GM18868 (cell line): Measurements from ENCODE around the gene THSD4.

ENCODE experiments used
- ATAC-seq: cut with Tn5 transposase; IDR thresholded peaks from one replicate; pipeline ENCODE4 v1.9.1; 2021; ENCODE audit warnings: mild to moderate bottlenecking, moderate library complexity; ENCODE audit not compliant: unreplicated experiment

The THSD4 gene

GRCh38 chr15:71559616-71560015, 444.3 kb downstream of the THSD4 start:
- no peak for ATAC-seq

DNA sequence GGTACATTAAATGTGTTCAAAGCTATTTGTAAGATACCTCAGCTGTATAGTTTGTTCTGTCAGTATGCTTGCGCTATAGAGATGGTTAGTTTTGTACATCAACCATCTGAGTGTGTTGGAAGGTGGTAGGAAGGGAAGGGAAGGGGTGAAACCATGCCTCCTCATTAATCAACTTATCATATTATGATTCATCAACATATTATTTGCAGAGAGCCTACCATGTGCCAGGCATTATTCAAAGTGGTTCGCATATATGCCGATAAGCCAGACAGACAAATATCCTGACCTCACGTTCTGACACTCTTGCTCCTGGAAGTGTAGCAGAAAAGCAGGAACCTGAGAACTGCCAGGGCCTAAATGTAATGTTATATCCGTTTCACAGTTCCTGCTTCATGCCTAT, 447.0 kb downstream of the THSD4 start:
- no peak for ATAC-seq

GRCh38 chr15:71564217-71564616, 448.9 kb downstream of the THSD4 start:
- ATAC-seq, result no peak

DNA sequence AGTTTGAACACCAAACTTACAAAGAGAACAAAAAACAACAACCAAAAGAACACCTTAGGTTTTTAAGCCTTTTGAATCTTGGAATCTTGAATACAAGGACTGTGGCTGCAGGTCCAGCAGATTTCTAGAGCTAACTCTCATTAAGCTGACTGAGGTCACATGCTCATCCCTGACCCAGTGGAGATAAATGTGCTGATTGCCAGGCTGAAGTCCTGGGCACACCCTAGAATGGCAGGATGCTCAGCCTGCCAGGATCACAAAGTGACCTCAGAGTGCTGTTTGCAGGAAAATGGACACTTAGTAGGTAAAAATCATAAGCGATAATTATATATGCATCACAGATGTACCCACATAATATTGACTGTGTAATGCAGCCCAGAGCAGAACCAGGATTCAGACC, 449.7 kb downstream of the THSD4 start:
- no peak for ATAC-seq

DNA sequence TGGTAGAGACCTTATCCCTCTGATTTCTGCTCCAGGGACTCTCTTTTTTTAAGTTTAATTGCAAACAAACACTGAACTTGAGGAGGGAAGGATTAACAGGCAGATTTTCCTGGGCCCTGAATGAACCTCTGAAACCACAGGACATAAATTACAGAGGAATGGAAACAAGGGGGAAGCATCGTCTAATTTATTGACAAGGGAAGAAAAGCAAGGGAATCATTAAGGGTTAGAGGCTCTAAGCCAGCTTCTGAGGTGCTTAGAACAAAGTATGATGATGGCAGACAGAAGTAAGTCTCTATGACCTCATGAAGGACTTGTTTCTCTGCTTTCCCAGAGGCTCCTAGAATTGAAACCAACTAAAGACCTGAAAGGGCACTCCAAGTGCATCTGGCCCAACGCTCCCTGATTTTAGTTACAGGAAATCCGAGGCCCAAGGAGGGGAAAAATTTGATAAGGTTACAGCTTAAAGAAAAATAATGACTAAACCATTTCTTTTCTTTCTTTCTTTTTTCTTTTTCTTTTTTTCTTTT, 450.4 kb downstream of the THSD4 start:
- no peak for ATAC-seq

GRCh38 chr15:71566226-71566625, 451.0 kb downstream of the THSD4 start:
- ATAC-seq, result no peak

DNA sequence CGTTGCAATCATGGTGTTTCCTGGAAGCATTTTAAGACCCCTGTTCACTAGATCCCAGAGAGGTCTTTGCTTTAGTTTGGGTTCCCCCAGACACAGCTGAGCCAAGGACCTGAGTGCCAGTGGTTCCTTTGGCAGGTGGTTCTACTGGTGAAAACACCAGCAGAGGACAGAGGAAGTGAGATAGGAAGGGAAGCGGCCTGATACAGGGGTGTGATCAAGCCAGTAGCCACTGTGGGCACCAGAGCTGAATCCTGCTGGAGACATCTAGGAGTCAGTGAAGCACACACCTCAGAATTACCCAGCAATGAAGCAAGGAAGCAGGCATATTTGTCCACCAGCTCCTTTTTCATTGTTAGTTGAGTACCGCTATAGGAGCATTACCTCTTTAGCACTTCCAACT, 451.9 kb downstream of the THSD4 start:
- no peak for ATAC-seq

DNA sequence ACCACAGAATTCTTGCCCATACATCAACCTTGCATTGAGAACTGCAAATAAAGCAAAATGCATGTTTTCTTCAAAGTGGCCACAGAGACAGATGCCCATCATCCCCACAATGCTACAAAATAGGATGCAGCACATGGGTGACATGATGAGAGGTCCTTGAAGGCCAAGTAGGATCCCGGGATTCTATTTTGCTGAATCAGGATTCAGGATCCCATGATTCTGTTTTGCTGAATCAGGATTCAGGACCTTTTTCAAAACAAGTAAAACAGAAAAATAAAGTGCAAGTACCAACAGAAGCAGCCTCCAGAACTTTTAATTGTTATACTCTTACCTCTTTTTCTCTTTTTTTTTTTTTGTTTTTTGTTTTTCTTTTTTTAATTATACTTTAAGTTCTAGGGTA, 453.0 kb downstream of the THSD4 start:
- ATAC-seq, result no peak

- no peak for ATAC-seq
Measured at GRCh38 chr15:71570736-71571135, 455.5 kb downstream of the THSD4 start.

GRCh38 chr15:71571641-71572040, 456.4 kb downstream of the THSD4 start:
- ATAC-seq, result no peak

GRCh38 chr15:71572452-71573053, 457.3 kb downstream of the THSD4 start:
- ATAC-seq, result no peak

DNA sequence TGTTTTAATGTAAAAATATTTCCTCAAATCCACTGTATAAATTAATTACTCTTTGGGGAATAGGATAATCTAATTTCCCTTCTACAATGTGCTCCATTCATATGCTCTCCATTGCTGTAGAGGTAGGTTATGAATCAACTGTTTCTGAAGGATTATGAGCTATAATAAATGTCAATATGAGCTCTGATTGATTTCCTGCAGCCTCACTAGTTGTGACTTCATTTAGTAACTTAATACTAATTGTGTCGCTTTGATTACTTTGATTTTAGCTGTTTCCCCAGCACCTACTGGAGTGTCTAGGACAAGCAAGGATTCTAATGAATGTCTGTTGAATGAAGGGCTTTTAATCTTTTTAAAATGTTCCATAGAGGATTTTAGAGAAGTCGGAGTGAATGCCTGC, 458.3 kb downstream of the THSD4 start:
- ATAC-seq, result no peak

DNA sequence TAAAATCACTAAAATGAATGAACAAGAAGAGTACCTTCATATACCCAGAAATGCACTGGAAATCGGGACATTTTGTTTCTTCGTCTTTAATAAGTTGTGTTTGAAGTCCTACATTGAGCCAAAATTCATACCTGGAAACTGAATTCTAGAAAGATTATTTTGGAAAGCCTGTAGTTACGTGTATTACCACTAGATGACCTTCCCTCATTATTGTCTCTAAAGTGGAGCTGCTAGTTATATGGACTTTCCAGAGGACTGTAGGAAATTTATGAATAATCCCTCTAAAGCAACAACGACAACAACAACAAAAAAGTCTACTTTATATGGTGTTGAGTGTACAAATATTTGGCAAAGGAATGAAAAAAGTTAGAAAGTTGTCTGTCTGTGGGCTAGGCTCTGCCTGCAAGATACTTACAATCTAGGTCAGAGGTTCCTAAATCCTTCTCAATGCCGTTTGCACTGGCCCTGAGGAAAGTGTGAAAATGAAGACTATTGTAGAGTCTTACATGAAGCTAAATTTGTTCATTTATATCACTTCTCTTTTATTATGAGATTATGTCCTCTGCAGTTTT, 460.3 kb downstream of the THSD4 start:
- no peak for ATAC-seq

- ATAC-seq, result no peak
Measured at GRCh38 chr15:71577071-71577470, 461.8 kb downstream of the THSD4 start.

GRCh38 chr15:71581398-71581930, 466.2 kb downstream of the THSD4 start:
- ATAC-seq, result no peak

DNA sequence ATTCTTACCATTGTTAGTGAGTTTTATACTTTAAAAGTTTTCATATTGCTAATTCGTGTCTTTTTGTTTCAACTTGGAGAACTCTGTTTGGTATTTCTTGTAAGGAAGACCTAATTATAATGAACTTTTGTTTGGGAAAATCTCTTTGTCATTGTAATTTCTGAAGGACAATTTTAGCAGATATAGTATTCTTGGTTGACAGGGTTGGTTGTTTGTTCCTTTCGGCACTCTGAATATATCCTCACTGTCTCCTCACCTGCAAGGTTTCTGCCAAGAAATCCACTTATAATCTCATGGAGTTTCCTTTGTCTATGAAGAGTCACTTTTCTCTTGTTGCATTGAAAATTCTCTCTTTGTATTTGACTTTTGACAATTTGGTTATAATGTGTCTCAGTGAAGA, 469.9 kb downstream of the THSD4 start:
- no peak for ATAC-seq

GRCh38 chr15:71586463-71586862, 471.2 kb downstream of the THSD4 start:
- ATAC-seq, result no peak

GRCh38 chr15:71588746-71589145, 473.5 kb downstream of the THSD4 start:
- ATAC-seq, result no peak

GRCh38 chr15:71591057-71591456, 475.8 kb downstream of the THSD4 start:
- no peak for ATAC-seq

DNA sequence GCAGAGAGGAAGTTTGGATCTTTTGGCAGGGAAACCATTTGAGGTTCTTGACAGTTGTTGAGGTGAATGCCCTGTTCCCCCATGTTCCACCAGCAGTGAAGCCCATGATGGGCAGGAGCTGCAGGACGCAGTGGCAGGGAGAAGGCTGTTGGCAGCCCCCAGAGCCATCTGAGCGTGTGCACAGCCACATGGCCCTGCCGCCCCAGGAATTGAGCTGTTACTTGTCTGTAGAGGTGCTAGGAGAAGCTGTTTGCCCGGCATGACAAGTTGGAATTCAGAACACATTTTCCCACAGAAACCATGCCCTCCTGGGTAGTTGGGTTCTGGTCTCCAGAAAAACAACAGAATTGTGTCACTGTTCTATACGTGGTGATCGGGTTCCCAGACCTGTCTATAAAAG, 476.9 kb downstream of the THSD4 start:
- no peak for ATAC-seq

DNA sequence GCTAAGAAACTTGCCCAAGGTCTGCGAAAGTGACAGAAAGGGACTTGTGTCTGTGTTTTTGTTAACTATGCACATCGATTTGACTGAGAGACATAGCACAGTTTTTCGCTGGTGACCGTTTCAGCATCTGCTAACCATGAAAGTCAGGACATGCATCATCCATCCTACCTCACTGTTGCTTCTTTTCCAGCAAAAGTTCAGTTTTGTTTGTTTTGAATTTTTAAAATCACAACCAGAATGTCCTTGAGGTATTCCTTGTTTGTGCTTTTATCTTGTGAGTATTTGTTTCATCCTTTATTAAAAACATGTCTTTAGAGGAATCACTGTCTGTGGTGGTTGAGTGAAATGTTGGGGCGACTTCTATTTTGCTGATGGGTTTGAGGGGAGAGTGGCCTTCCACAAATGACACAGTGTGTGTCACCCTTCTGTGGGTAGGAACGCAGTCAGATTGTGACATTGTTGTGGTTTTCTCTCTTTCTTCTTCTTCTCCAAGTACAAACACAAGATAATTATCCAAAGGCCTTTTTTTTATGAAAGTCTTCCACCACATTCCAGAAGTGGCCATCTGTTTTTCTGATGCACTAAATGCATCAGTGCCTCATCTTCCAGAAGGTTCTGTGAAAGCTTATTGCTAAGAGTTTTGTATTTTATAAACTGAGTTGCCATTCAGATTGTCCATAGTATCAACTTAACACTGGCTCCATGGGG, 480.7 kb downstream of the THSD4 start:
- no peak for ATAC-seq

- ATAC-seq, result no peak
Measured at GRCh38 chr15:71596672-71597071, 481.4 kb downstream of the THSD4 start.
